HG02938 (cell line): ENCODE data around the gene PXYLP1.
"Not testable (repeated sequence)": the region's sequence is repeated elsewhere in the genome, so short reads cannot be mapped to it uniquely, and the experiment has no call there.

ENCODE experiments used
- ATAC-seq: cut with Tn5 transposase; IDR thresholded peaks from one replicate; pipeline ENCODE4 v1.9.1; 2021; ENCODE audit warnings: mild to moderate bottlenecking, moderate library complexity; ENCODE audit not compliant: unreplicated experiment

PXYLP1 gene

GRCh38 chr3:141231101-141231951 is at the start of gene PXYLP1:
Gene PXYLP1, plus strand, starts transcription at chr3:141231825. Its CDS starts 28,351 bp downstream, at chr3:141260176.
- peak; percentile 85 for ATAC-seq

- no peak for ATAC-seq
These were observed 48.0 kb upstream of the PXYLP1 start for GRCh38 chr3:141183606-141184005.

GRCh38 chr3:141184430-141184829 is 47.2 kb upstream of the PXYLP1 start:
- ATAC-seq, result no peak

- ATAC-seq, result no peak
These were observed 40.4 kb upstream of the PXYLP1 start for GRCh38 chr3:141191097-141191749.

- peak; percentile 100 for ATAC-seq
These were observed 39.3 kb upstream of the PXYLP1 start for GRCh38 chr3:141192345-141192744.

GRCh38 chr3:141193066-141193830 is 38.4 kb upstream of the PXYLP1 start:
- no peak for ATAC-seq

GRCh38 chr3:141201122-141201521 is 30.5 kb upstream of the PXYLP1 start:
- no peak for ATAC-seq

GRCh38 chr3:141202682-141203081 is 28.9 kb upstream of the PXYLP1 start:
- no peak for ATAC-seq

- no peak for ATAC-seq
These were observed 27.8 kb upstream of the PXYLP1 start for GRCh38 chr3:141203866-141204265.

GRCh38 chr3:141204343-141204742 is 27.3 kb upstream of the PXYLP1 start:
- no peak for ATAC-seq

- not testable (repeated sequence) for ATAC-seq
These were observed 20.3 kb upstream of the PXYLP1 start for GRCh38 chr3:141211306-141211705.

GRCh38 chr3:141212101-141212500 is 19.5 kb upstream of the PXYLP1 start:
- no peak for ATAC-seq

GRCh38 chr3:141212555-141212954 is 19.1 kb upstream of the PXYLP1 start:
- no peak for ATAC-seq

GRCh38 chr3:141216975-141217374 is 14.7 kb upstream of the PXYLP1 start:
- no peak for ATAC-seq

- no peak for ATAC-seq
These were observed 14.2 kb upstream of the PXYLP1 start for GRCh38 chr3:141217389-141217788.

GRCh38 chr3:141218162-141218835 is 13.3 kb upstream of the PXYLP1 start:
- no peak for ATAC-seq

GRCh38 chr3:141218926-141219325 is 12.7 kb upstream of the PXYLP1 start:
- no peak for ATAC-seq

- ATAC-seq, result no peak
These were observed 7.9 kb upstream of the PXYLP1 start for GRCh38 chr3:141223673-141224166.

- ATAC-seq, result no peak
These were observed 5.7 kb upstream of the PXYLP1 start for GRCh38 chr3:141225939-141226338.

GRCh38 chr3:141227216-141227615 is 4.4 kb upstream of the PXYLP1 start:
- no peak for ATAC-seq

- no peak for ATAC-seq
These were observed 3.9 kb upstream of the PXYLP1 start for GRCh38 chr3:141227752-141228151.
